ENCODE data around the gene EHMT1. TPM values are rescaled to one million over a fixed set of nuclear protein-coding genes. Genes with fewer than 3 reads are reported as not detected.
A peak's percentile ranks its signal among the peaks of the same experiment; 100 is the strongest.

Gene EHMT1
- polyA plus RNA-seq, 2 of the 4 experiments (the other 2 are of a cell fraction): 41.3 to 48.0 TPM

DNA sequence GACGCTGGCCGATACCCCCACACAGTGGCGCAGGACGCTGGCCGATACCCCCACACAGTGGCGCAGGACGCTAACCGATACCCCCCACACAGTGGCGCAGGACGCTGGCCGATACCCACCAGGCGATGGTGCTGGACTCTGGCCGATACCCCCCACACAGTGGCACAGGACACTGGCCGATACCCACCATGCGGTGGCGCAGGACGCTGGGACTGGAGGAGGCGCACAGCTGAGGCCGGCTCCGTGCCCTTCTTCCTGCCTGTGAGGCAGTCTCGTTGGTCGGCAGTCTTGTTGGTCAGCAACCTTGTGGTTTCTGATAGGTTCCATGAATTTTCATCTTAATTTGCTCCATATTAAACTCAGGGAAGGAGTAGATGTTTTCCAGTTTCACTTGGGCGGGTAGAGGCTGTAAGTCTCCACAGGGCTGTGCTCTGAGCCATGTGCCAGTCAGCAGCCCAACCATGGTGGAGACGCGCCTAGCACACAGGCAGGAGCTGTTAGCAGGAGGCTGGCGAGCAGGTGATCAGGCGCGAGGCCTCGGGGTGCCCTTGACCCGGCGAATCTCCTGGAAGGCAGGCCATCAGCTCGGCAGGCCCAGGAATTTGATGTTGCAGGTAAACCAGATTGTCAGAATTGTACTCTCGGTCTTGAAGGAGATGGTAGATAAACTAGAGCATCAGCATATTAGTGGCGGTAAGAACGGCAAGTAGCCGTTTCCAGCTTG, 75.6 kb downstream of the EHMT1 start (continued):
- TF ChIP-seq TP53 (CRISPR knock-in tag; IDR thresholded peaks at IDR 0.05): no peak

DNA sequence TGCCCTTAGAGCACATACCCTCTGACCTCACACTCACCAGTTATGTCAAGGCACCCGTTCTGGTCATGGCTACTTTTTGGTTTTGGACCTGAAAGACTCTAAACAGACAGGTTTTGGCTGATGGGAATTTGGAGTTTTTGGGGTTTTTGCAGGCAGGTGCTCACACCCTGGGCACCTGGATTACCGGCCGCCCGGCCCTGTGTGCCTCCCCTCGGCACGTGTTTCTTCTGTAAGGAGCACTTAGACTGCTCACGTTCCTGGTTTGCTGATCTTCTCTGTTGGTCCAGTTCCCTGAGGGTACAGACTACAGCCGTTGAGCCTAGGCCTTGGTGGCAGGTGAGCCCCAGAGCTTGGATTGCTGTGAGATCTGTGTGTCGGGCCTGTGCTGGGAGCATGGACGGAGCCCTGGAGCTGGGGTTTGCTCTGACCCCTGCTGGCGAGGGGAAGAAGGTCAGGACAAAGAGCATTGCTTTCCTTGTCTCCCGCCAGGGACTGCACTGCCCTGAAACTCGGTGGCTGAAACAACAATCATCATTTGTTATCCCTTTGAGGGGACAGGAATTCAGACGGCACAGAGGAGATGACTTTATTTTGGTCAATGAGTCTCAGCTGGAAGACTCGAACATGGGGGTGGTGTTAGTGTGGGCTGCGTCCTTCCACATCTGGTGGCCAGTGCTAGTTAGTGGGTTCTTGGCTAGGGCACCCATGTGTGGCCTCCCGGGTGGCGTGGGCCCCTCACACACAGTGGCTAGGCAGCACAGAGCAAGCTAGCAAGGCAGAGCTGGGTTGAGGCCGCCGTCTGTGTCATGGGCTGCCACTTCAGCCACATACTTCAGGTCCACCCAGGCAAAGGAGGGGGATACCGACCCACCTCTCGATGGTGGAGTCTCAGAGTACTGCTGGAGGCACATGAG, 76.4 kb downstream of the EHMT1 start:
- Histone ChIP-seq H3K9me3 (no peaks in the 10 kb centered on the region), H3K4me2 (no peak overlapping the region), H3K27ac (peak overlapping the region in 1 of 2 experiments; percentile 32; a peak in 2 of 6 replicates), H3K4me1 (peaks cover 15% of the 10 kb centered on the region), H3K4me3 (no peak overlapping the region)
- WGBS (ENCODE audit: missing lambda C conversion rate): 76% methylated on average over 19 of the region's 22 CpGs
- CTCF ChIA-PET: interaction anchor here (0.7 to 4.7 kb wide), 10 partner anchors 10 to 37 kb away, joined by 3 to 39 read pairs (median 4); no protein-coding TSS in a partner anchor
- no peak for FAIRE-seq
- peak; percentile 54 to 61 for DNase-seq (ENCODE audit: low read depth in 1 of 2, low spot score in 1 of 2)
- TF ChIP-seq SMC3 (IDR thresholded peaks at IDR 0.05) (peak; percentile 48), RAD21 (conservative IDR thresholded peaks at IDR 0.05 in 1 of 2, IDR thresholded peaks at IDR 0.05 in 1 of 2) (peak; percentile 36 to 55; a peak in 4 of 5 replicates), FOSL2 (IDR thresholded peaks at IDR 0.05) (no peak), FOSL2 (CRISPR knock-in tag; IDR thresholded peaks at IDR 0.05) (no peak), CTCF (IDR thresholded peaks at IDR 0.05) (peak; percentile 56), NPAS2 (CRISPR knock-in tag; IDR thresholded peaks at IDR 0.05; ENCODE audit: borderline replicate concordance) (no peak)
- POLR2A ChIA-PET: no interaction called here
- peak; percentile 92 to 97 for ATAC-seq

GRCh38 chr9:137696136-137696925, 77.5 kb downstream of the EHMT1 start:
- POLR2A ChIA-PET: no interaction called here
- CTCF ChIA-PET: interaction anchor here (0.7 to 4.7 kb wide), 5 partner anchors 9 to 38 kb away, joined by 3 to 39 read pairs (median 16); no protein-coding TSS in a partner anchor
- WGBS (ENCODE audit: missing lambda C conversion rate): 86% methylated on average over 12 of the region's 12 CpGs
- no peak overlapping the region for H3K4me2 ChIP-seq
- FAIRE-seq (no peak), ATAC-seq (no peak), DNase-seq (ENCODE audit: low read depth in 1 of 2, low spot score in 1 of 2) (no peak)
- H3K4me1 ChIP-seq: peaks cover 7% of the 10 kb centered on the region; the same call in 2 of the 3 replicates
- H3K27ac ChIP-seq: no peak overlapping the region
- H3K4me3 ChIP-seq: no peak overlapping the region
- no peaks in the 10 kb centered on the region for H3K9me3 ChIP-seq
- TF ChIP-seq NPAS2 (CRISPR knock-in tag; IDR thresholded peaks at IDR 0.05; ENCODE audit: borderline replicate concordance): no peak
- no peak for TF ChIP-seq RAD21 (conservative IDR thresholded peaks at IDR 0.05 in 1 of 2, IDR thresholded peaks at IDR 0.05 in 1 of 2)
- TF ChIP-seq NFE2L2 (conservative IDR thresholded peaks at IDR 0.05; ENCODE audit: low read length): no peak
- TF ChIP-seq CEBPB (IDR thresholded peaks at IDR 0.05): no peak
- no peak for TF ChIP-seq HOXB5 (CRISPR knock-in tag; IDR thresholded peaks at IDR 0.05)
- TF ChIP-seq, protein P1, sequence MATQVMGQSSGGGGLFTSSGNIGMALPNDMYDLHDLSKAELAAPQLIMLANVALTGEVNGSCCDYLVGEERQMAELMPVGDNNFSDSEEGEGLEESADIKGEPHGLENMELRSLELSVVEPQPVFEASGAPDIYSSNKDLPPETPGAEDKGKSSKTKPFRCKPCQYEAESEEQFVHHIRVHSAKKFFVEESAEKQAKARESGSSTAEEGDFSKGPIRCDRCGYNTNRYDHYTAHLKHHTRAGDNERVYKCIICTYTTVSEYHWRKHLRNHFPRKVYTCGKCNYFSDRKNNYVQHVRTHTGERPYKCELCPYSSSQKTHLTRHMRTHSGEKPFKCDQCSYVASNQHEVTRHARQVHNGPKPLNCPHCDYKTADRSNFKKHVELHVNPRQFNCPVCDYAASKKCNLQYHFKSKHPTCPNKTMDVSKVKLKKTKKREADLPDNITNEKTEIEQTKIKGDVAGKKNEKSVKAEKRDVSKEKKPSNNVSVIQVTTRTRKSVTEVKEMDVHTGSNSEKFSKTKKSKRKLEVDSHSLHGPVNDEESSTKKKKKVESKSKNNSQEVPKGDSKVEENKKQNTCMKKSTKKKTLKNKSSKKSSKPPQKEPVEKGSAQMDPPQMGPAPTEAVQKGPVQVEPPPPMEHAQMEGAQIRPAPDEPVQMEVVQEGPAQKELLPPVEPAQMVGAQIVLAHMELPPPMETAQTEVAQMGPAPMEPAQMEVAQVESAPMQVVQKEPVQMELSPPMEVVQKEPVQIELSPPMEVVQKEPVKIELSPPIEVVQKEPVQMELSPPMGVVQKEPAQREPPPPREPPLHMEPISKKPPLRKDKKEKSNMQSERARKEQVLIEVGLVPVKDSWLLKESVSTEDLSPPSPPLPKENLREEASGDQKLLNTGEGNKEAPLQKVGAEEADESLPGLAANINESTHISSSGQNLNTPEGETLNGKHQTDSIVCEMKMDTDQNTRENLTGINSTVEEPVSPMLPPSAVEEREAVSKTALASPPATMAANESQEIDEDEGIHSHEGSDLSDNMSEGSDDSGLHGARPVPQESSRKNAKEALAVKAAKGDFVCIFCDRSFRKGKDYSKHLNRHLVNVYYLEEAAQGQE (IDR thresholded peaks at IDR 0.05): no peak
- no peak for TF ChIP-seq CHD2 (IDR thresholded peaks at IDR 0.05; ENCODE audit: low read length, partially characterized antibody)
- no peak for TF ChIP-seq EP300 (IDR thresholded peaks at IDR 0.05)
- TF ChIP-seq, protein P2, sequence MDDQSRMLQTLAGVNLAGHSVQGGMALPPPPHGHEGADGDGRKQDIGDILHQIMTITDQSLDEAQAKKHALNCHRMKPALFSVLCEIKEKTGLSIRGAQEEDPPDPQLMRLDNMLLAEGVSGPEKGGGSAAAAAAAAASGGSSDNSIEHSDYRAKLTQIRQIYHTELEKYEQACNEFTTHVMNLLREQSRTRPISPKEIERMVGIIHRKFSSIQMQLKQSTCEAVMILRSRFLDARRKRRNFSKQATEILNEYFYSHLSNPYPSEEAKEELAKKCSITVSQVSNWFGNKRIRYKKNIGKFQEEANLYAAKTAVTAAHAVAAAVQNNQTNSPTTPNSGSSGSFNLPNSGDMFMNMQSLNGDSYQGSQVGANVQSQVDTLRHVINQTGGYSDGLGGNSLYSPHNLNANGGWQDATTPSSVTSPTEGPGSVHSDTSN (IDR thresholded peaks at IDR 0.05): no peak

Data from A549 (cell line).